Esophagus muscularis mucosa (tissue), 3 donors: ENCODE data around the gene TMEM43.

ENCODE experiments used
- POLR2A ChIP-seq: fragments of 450-650 bp; IDR thresholded peaks from one replicate; pipeline ENCODE4 v1.6.1; 2017; ENCODE audit warnings: antibody characterized with exemption, moderate library complexity, mild to moderate bottlenecking, low read depth
- POLR2AphosphoS5 ChIP-seq, 2 donors: sonication (generic); formaldehyde crosslinking; IDR thresholded peaks; one replicate each; pipeline ENCODE4 v1.6.1; 2017; ENCODE audit warnings: antibody characterized with exemption in 2 of 2
- TF ChIP-seq, protein P1 (sequence below), 3 experiments: fragments of 200-600 bp in 2 of 3; fragments of 450-650 bp in 1 of 3; sonication (generic) in 2 of 3; IDR thresholded peaks; one replicate each; pipeline ENCODE4 v1.5.1; 2017 to 2019; ENCODE audit warnings: antibody characterized with exemption in 3 of 3, mild to moderate bottlenecking in 2 of 3, moderate library complexity in 1 of 3

DNA sequence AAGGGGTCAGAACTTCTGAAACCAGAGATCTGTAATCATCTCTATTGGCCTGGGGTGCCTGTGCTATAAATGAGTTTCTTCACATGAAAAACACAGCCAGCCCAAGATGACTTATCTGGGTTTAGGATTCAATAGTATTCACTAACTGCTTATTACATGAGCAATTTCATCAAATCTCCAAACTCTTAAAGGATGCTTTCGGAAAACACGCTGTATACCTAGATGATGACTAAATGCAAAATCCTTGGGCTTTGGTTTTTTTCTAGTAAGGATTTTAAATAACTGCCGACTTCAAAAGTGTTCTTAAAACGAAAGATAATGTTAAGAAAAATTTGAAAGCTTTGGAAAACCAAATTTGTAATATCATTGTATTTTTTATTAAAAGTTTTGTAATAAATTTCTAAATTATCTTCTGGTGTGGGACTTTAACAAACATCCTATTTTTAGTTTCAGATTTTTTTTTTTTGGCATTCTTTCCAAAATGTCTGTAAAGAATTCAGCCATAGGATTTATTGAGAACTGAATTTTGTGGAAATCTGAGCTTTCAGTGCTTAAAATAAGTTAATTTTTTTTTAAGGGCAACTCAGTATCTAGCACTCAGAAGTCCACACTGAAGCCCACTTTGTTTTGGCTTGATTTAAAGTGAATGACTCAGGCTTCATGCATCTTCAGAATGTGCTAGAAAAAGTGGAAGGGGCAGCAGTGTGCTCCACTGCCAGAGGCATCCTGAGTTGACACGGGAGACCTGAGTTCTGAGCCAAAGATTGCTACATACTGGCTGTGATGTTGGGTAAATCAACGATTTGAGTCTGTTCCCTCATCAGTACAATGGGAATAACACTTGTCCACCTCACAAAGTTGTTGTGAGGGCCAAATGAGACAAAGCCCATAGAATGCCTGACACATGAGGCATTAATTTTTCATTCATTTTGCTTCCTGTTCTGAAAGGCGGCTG is 18.7 kb downstream of the TMEM43 start:
- TF ChIP-seq, protein P1, sequence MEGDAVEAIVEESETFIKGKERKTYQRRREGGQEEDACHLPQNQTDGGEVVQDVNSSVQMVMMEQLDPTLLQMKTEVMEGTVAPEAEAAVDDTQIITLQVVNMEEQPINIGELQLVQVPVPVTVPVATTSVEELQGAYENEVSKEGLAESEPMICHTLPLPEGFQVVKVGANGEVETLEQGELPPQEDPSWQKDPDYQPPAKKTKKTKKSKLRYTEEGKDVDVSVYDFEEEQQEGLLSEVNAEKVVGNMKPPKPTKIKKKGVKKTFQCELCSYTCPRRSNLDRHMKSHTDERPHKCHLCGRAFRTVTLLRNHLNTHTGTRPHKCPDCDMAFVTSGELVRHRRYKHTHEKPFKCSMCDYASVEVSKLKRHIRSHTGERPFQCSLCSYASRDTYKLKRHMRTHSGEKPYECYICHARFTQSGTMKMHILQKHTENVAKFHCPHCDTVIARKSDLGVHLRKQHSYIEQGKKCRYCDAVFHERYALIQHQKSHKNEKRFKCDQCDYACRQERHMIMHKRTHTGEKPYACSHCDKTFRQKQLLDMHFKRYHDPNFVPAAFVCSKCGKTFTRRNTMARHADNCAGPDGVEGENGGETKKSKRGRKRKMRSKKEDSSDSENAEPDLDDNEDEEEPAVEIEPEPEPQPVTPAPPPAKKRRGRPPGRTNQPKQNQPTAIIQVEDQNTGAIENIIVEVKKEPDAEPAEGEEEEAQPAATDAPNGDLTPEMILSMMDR (IDR thresholded peaks at IDR 0.05): no peak
- no peak for TF ChIP-seq POLR2A
- peak; percentile 79 to 83 for TF ChIP-seq POLR2AphosphoS5 (IDR thresholded peaks at IDR 0.05)
